HG03565 (cell line): ENCODE results near the gene DCLK3.

Experiments
- ATAC-seq: cut with Tn5 transposase; IDR thresholded peaks from one replicate; pipeline ENCODE4 v1.9.1; 2021; ENCODE audit warnings: mild to moderate bottlenecking, moderate library complexity; ENCODE audit not compliant: unreplicated experiment

DCLK3 gene

GRCh38 chr3:36679384-36680200 lies 84.8 kb downstream of the DCLK3 start:
- peak; percentile 70 for ATAC-seq

- no peak for ATAC-seq
Measured at GRCh38 chr3:36678216-36679013, 85.9 kb downstream of the DCLK3 start.

DNA sequence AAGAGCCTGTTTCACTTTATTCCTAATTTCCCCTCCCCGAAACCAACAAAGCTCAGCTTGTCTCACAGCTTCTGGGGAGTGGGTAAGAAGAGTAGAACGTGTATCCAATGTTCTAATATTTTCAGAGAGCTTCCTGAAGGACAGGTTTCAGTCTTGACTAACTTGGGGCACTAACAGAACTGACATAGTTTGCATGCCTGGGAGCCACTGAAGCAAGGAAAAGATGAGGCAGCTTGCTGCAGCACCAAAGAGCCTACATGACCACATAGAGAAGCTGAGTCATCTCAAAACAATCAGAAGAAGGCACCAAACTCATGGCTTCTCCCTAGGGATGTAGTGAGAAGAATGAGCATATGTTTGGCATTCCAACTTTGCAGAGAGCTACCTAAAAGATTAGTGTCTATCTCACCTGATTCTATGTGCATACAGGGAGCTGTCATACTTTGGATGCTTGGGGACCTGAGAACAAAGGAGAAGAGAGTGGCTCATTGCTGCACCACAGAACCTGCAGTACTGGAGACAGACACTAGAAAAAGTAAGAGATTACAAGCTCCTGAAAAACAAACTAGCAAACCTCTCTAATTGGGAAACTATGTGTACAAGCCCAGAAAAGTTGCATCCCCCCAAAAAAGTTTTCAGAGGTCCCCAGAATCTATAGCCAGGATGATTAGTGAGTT lies 86.9 kb downstream of the DCLK3 start:
- peak; percentile 68 for ATAC-seq

- no peak for ATAC-seq
Measured at GRCh38 chr3:36674816-36675215, 89.5 kb downstream of the DCLK3 start.

DNA sequence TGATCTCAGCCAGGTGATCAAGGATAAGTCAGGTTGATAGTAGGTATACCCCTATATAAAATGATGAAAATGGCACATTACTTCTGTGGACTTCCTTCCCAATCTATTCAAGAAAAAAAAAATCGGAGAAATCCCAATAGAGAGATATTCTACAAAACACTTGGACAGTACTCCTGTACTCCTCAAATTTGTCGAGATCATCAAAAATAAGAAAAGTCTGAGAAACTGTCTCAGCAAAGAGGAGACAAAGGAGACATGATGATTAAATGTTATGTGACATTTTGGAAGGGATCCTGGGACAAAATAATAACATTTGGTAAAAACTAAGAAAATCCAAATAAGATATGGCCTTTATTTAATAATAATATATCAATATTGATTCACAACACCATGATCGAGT lies 94.6 kb downstream of the DCLK3 start:
- no peak for ATAC-seq

- no peak for ATAC-seq
Measured at GRCh38 chr3:36666166-36666565, 98.2 kb downstream of the DCLK3 start.

DNA sequence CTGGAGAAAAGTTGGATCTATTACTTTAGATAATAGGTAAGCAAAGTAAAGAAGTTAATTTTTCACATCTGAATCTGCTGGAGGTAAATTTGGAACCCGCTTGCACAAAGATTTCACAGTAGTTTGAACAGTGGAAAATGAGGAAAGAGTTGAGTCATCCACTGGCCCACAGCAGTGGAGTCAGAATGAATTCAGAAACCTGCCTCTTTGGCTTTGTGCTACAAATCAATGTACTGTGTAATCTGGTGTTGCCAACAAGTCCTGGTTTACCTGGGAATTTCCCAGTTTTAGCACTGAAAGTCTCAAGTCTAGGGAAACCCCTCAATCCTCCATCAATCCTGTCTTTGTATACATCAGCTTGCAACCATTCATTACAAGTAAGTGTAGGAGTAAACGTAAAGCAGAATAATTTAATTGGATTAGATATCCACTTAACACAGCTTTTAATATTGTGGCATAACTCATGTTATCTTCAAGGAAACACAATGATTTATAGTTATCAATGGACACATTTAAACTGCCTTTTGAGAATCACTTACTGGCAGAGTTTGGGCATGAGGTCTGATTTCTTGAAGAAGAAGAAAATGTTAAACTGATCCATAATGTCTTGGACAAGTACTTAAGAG lies 100.6 kb downstream of the DCLK3 start:
- ATAC-seq = peak; percentile 56

DNA sequence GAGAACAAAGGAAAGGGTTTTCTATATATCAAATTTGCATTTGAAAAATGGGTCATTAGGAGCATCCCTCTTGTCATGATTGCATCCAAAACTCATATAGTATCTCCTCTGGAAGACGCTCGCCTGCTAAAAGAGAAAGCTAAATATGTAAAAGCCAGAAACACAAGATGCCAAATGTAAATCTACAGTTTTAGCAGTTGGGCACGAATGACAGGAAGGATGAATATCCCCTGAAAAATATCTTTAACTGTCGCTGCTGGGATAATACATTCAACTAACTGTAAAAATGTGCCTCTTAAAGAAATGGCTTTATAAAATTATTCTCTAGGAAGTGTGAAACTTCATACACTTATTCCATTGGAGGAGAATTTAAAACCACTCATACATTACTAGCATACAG lies 101.7 kb downstream of the DCLK3 start:
- ATAC-seq = no peak
